B cell (primary cell): Measurements from ENCODE around the gene CARD10. TPM values are rescaled to one million over a fixed set of nuclear protein-coding genes. Genes with fewer than 3 reads are reported as not detected.
A peak's percentile ranks its signal among the peaks of the same experiment; 100 is the strongest.

ENCODE experiments used
- ATAC-seq: fragments of 200-7000 bp; cut with Tn5 transposase; one replicate; pipeline ENCODE4 v1.10.0; 2021; ENCODE audit warnings: low read depth, mild to moderate bottlenecking, moderate number of reproducible peaks, moderate library complexity
- CTCF ChIA-PET: fragments of 350-600 bp; sonication (Branson Sonifier 250); formaldehyde crosslinking; loops from one replicate; lab custom pipeline; 2021; ENCODE audit warnings: antibody characterized with exemption, inconsistent platforms; lab: Charles Lee
- POLR2A ChIA-PET: fragments of 350-600 bp; sonication (Branson Sonifier 250); formaldehyde crosslinking; loops from one replicate; lab custom pipeline; 2021; ENCODE audit warnings: antibody characterized with exemption; lab: Charles Lee
- DNase-seq: peaks from one replicate; pipeline ENCODE4 v3.0.0; 2013
- H2AFZ ChIP-seq: 2 replicates; pipeline ENCODE4 v1.6.1; 2012; ENCODE audit warnings: mild to moderate bottlenecking, low read depth, low read length; ENCODE audit not compliant: insufficient read depth, poor library complexity, severe bottlenecking
- H3K27ac ChIP-seq, 2 donors: 1 replicate in 1 of 2; 2 replicates in 1 of 2; pipeline ENCODE4 v1.5.1; 2012 to 2013; ENCODE audit warnings: low read length in 2 of 2, mild to moderate bottlenecking in 2 of 2, moderate library complexity in 1 of 2
- H3K27me3 ChIP-seq, 4 experiments: fragments of 200-600 bp in 1 of 4; sonication (generic) in 1 of 4; replicated peaks in 1 of 4; 1 replicate in 2 of 4; 2 replicates in 2 of 4; pipeline versions ENCODE4 v1.6.1 to v1.7.0; 2013 to 2016; ENCODE audit warnings: low read length in 3 of 4, mild to moderate bottlenecking in 2 of 4, mixed read lengths in 1 of 4, moderate library complexity in 1 of 4; ENCODE audit not compliant: insufficient read depth in 4 of 4, control insufficient read depth in 3 of 4; ENCODE audit errors: control extremely low read depth in 1 of 4
- H3K36me3 ChIP-seq, 2 experiments: replicated peaks in 1 of 2; 1 replicate in 1 of 2; 2 replicates in 1 of 2; pipeline versions ENCODE4 v1.6.1 to v1.7.1; 2013; ENCODE audit warnings: low read length in 1 of 2; ENCODE audit not compliant: insufficient read depth in 2 of 2, control insufficient read depth in 1 of 2; ENCODE audit errors: control extremely low read depth in 1 of 2, extremely low read depth in 1 of 2
- H3K4me1 ChIP-seq, 2 donors: fragments of 200-600 bp in 1 of 2; sonication (generic) in 1 of 2; 1 replicate in 1 of 2; 2 replicates in 1 of 2; pipeline versions ENCODE4 v1.5.1 to v1.6.1; 2013 to 2017; ENCODE audit warnings: low read length in 2 of 2; ENCODE audit not compliant: control insufficient read depth in 2 of 2, insufficient read depth in 2 of 2
- H3K4me2 ChIP-seq: replicated peaks from 2 replicates; pipeline ENCODE3; 2012; ENCODE audit warnings: mild to moderate bottlenecking, low read depth, low read length; ENCODE audit not compliant: poor library complexity, severe bottlenecking
- H3K4me3 ChIP-seq, 5 experiments: fragments of 200-600 bp in 1 of 5; sonication (generic) in 1 of 5; 1 replicate in 3 of 5; 2 replicates in 2 of 5; pipeline versions ENCODE4 v1.5.1 to v1.7.0; 2011 to 2016; ENCODE audit warnings: low read length in 4 of 5, mild to moderate bottlenecking in 4 of 5, low read depth in 2 of 5, control low read depth in 1 of 5, moderate library complexity in 1 of 5; ENCODE audit not compliant: insufficient read depth in 1 of 5; ENCODE audit errors: control extremely low read depth in 1 of 5, extremely low read depth in 1 of 5
- H3K79me2 ChIP-seq: fragments of 200-600 bp; sonication (generic); one replicate; pipeline ENCODE4 v1.6.0; 2016; ENCODE audit warnings: low read length; ENCODE audit not compliant: control insufficient read depth, insufficient read depth
- H3K9ac ChIP-seq: fragments of 200-600 bp; sonication (generic); 2 replicates; pipeline ENCODE4 v1.6.1; 2017; ENCODE audit warnings: mild to moderate bottlenecking, low read length, moderate library complexity
- H3K9me3 ChIP-seq, 3 donors: one replicate each; pipeline versions ENCODE4 v1.6.1 to v1.7.1; 2013; ENCODE audit warnings: low read length in 2 of 3; ENCODE audit not compliant: control insufficient read depth in 2 of 3, insufficient read depth in 1 of 3; ENCODE audit errors: control extremely low read depth in 1 of 3
- H4K20me1 ChIP-seq: 2 replicates; pipeline ENCODE4 v1.6.0; 2012; ENCODE audit warnings: mild to moderate bottlenecking, low read length; ENCODE audit not compliant: insufficient read depth, control insufficient read depth, poor library complexity, severe bottlenecking
- H3K27ac Mint-ChIP-seq: one replicate; pipeline ENCODE4 v1.8.0; 2021; ENCODE audit warnings: mixed read lengths
- H3K27me3 Mint-ChIP-seq: one replicate; pipeline ENCODE4 v1.8.0; 2021; ENCODE audit warnings: mixed read lengths
- H3K4me1 Mint-ChIP-seq: one replicate; pipeline ENCODE4 v1.8.0; 2021; ENCODE audit warnings: mixed read lengths
- H3K4me3 Mint-ChIP-seq: one replicate; pipeline ENCODE4 v1.8.0; 2021; ENCODE audit warnings: mixed read lengths
- H3K9me3 Mint-ChIP-seq: one replicate; pipeline ENCODE4 v1.8.0; 2022; ENCODE audit warnings: mixed read lengths; ENCODE audit not compliant: insufficient read depth
- EZH2 ChIP-seq: IDR thresholded peaks from 2 replicates; pipeline ENCODE4 v1.6.1; 2012; ENCODE audit warnings: borderline replicate concordance, low read depth, mild to moderate bottlenecking, moderate library complexity, low read length; ENCODE audit not compliant: insufficient read depth, poor library complexity, severe bottlenecking
- WGBS: methylation state at CpG from one replicate; pipeline ENCODE4 v1.1.5; 2013; ENCODE audit warnings: missing lambda C conversion rate; ENCODE audit not compliant: insufficient coverage; 5-methylcytosine and 5-hydroxymethylcytosine counted together
- intact Hi-C: fragments of 100-400 bp; cut with micrococcal nuclease; formaldehyde crosslinking; loops from one replicate; pipeline ENCODE4 v1.10.0; 2022
- polyA plus RNA-seq: library from polyadenylated mRNA; depleted of rRNA; stranded (reverse); fragments of >200 nt; gene quantifications from 2 replicates; pipeline ENCODE4 v1.2.3, GENCODE V29; 2012
- total RNA-seq, 2 donors: library from RNA; stranded (reverse); fragments of 120-200 nt in 1 of 2; gene quantifications; 1 replicate in 1 of 2; 2 replicates in 1 of 2; pipeline versions ENCODE4 v1.2.3 to v1.2.4, GENCODE V29; 2013 to 2022
- TF ChIP-seq, protein P1 (sequence below): fragments of 200-600 bp; IDR thresholded peaks from one replicate; pipeline ENCODE4 v1.8.0; 2022; ENCODE audit warnings: antibody characterized with exemption, mild to moderate bottlenecking

CARD10 gene
- total and polyA plus RNA-seq, 2 donors (not counting 1 experiment from before 2014, with no cell fraction given), result not detected

DNA sequence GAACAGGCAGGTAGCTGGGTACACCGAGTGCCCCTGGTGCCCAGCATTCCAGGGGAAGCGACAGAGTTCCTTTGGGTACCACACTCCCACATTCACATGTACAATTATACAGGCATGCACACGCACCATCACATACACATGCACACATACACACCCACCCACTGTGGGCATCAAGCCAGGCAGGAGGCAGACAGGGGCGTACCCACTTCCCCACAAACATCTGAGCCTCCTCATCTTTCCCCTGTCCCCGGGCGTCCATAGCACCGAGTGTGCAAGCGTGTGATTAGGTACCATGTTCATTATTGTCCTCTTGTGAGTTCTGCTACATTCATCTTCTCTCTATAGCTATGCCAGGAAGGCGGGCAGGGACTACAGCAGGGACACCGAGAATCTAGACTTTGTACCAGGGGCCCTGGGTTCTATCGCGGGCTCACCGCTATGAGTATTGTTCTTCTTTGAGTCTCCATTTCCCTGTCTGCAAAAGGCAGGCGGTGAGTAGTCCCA, 2.1 kb upstream of the CARD10 start:
- Mint-ChIP-seq H3K27me3 (peaks cover 56% of the 10 kb centered on the region), H3K27ac (no peak overlapping the region), H3K4me1 (peaks cover 6% of the 10 kb centered on the region), H3K9me3 (no peaks in the 10 kb centered on the region), H3K4me3 (peak overlapping the region; percentile 65)
- TF ChIP-seq, protein P1, sequence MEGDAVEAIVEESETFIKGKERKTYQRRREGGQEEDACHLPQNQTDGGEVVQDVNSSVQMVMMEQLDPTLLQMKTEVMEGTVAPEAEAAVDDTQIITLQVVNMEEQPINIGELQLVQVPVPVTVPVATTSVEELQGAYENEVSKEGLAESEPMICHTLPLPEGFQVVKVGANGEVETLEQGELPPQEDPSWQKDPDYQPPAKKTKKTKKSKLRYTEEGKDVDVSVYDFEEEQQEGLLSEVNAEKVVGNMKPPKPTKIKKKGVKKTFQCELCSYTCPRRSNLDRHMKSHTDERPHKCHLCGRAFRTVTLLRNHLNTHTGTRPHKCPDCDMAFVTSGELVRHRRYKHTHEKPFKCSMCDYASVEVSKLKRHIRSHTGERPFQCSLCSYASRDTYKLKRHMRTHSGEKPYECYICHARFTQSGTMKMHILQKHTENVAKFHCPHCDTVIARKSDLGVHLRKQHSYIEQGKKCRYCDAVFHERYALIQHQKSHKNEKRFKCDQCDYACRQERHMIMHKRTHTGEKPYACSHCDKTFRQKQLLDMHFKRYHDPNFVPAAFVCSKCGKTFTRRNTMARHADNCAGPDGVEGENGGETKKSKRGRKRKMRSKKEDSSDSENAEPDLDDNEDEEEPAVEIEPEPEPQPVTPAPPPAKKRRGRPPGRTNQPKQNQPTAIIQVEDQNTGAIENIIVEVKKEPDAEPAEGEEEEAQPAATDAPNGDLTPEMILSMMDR, result no peak
- no peak for TF ChIP-seq EZH2
- no peaks in the 10 kb centered on the region for H3K9me3 ChIP-seq
- no peaks in the 10 kb centered on the region for H3K36me3 ChIP-seq
- H3K27ac ChIP-seq, result no peak overlapping the region
- intact Hi-C loops, result no loop called here
- ATAC-seq, result no peak
- H3K79me2 ChIP-seq, result no peaks in the 10 kb centered on the region
- H3K27me3 ChIP-seq, result peaks cover 0 to 49% (median 13%) of the 10 kb centered on the region in 4 experiments
- ChIA-PET POLR2A (no interaction called here), CTCF (interaction anchor here (1.4 kb wide), 1 partner anchor 205 kb away, joined by 3 read pairs; no protein-coding TSS in a partner anchor)
- 64% methylated on average over 12 of the region's 14 CpGs for WGBS
- H4K20me1 ChIP-seq, result no peaks in the 10 kb centered on the region
- peaks cover 5 to 10% of the 10 kb centered on the region in 2 donors for H3K4me1 ChIP-seq
- H3K4me2 ChIP-seq, result no peak overlapping the region
- H2AFZ ChIP-seq, result no peak overlapping the region
- no peak overlapping the region for H3K9ac ChIP-seq
- no peak for DNase-seq
- no peak overlapping the region for H3K4me3 ChIP-seq

DNA sequence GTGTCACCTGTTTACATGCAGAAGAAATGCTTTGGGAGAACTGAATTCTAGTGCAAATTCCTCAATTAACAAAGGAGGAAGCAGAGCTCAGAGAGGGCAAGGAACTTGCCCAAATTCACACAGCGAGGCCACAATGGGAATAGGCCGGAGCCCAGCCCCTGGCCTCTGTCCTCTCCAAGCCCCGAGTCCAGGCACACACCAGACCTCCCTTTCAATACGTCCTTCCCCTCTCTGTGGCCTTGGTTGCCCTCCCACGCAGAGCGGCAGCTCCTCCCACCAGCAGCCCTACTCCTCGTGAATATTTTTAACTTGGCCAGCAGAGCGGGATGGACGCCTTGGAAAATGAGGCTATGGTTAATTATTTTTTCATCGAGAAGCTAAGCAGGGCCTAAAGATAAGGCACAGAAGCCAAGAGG, 1.6 kb upstream of the CARD10 start:
- Histone ChIP-seq H4K20me1 (no peaks in the 10 kb centered on the region), H3K36me3 (no peaks in the 10 kb centered on the region), H3K4me1 (peaks cover 5 to 10% of the 10 kb centered on the region in 2 donors), H2AFZ (no peak overlapping the region), H3K79me2 (no peaks in the 10 kb centered on the region), H3K27ac (no peak overlapping the region), H3K4me2 (no peak overlapping the region), H3K27me3 (peaks cover 0 to 52% (median 13%) of the 10 kb centered on the region in 4 experiments), H3K9ac (no peak overlapping the region), H3K9me3 (peaks cover 0 to 4% (median 0%) of the 10 kb centered on the region in 3 donors), H3K4me3 (no peak overlapping the region)
- H3K27me3 Mint-ChIP-seq, result peaks cover 56% of the 10 kb centered on the region
- peak overlapping the region; percentile 65 for H3K4me3 Mint-ChIP-seq
- TF ChIP-seq, protein P1, result no peak
- TF ChIP-seq EZH2, result no peak
- intact Hi-C loops, result no loop called here
- H3K9me3 Mint-ChIP-seq, result no peaks in the 10 kb centered on the region
- H3K27ac Mint-ChIP-seq, result no peak overlapping the region
- WGBS, result 79% methylated on average over 8 of the region's 10 CpGs
- no peak for DNase-seq
- peaks cover 6% of the 10 kb centered on the region for H3K4me1 Mint-ChIP-seq
- no peak for ATAC-seq
- POLR2A ChIA-PET, result no interaction called here
- CTCF ChIA-PET, result interaction anchor here (1.4 kb wide), 1 partner anchor 205 kb away, joined by 3 read pairs; no protein-coding TSS in a partner anchor
